Measurements from ENCODE around the gene TSPYL4. TPM values are rescaled to one million over a fixed set of nuclear protein-coding genes. Genes with fewer than 3 reads are reported as not detected.

The TSPYL4 gene
- total RNA-seq, 4 donors from 2014 or later: 2.8 to 4.8 (median 3.8) TPM

DNA sequence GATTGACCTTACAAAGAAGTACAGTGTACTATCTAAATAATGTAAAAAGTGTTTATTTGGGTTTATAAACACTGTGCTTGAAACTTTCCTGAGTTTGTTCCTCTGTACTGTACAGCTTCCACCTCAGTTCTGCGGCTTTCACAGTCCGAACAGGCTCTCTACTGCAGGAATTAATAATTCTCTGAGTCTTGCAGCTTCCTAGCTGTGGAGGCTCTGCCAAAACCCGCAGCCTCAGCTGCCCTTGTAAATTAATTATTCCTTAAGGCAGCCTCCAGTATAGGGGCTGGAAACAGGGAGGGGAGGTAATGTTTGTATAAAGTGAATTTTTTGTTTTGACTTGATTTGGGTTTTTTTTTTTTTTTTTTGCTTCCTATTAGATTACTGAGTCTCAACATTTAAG lies 19.2 kb downstream of the TSPYL4 start:
- H3K36me3 ChIP-seq: peaks cover 0 to 18% of the 10 kb centered on the region in 2 donors
- H3K9me3 ChIP-seq: no peaks in the 10 kb centered on the region
- H3K27me3 ChIP-seq: no peaks in the 10 kb centered on the region
- intact Hi-C loops (cut with DNase I; ENCODE audit: low total_unique reads) (no loop called here), in situ Hi-C loops (cut with MboI; ENCODE audit: low sequenced_read_pairs in 4 of 4) (no loop called here)
- TF ChIP-seq POLR2A (IDR thresholded peaks at IDR 0.05): no peak
- TF ChIP-seq, protein P1, sequence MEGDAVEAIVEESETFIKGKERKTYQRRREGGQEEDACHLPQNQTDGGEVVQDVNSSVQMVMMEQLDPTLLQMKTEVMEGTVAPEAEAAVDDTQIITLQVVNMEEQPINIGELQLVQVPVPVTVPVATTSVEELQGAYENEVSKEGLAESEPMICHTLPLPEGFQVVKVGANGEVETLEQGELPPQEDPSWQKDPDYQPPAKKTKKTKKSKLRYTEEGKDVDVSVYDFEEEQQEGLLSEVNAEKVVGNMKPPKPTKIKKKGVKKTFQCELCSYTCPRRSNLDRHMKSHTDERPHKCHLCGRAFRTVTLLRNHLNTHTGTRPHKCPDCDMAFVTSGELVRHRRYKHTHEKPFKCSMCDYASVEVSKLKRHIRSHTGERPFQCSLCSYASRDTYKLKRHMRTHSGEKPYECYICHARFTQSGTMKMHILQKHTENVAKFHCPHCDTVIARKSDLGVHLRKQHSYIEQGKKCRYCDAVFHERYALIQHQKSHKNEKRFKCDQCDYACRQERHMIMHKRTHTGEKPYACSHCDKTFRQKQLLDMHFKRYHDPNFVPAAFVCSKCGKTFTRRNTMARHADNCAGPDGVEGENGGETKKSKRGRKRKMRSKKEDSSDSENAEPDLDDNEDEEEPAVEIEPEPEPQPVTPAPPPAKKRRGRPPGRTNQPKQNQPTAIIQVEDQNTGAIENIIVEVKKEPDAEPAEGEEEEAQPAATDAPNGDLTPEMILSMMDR (IDR thresholded peaks at IDR 0.05 in 4 of 5, conservative IDR thresholded peaks at IDR 0.05 in 1 of 5): no peak
- ATAC-seq: no peak
- no peak for DNase-seq
- no peak overlapping the region for H3K4me3 ChIP-seq
- H3K27ac ChIP-seq: no peak overlapping the region
- peaks cover 0 to 5% of the 10 kb centered on the region in 2 donors for H3K4me1 ChIP-seq

DNA sequence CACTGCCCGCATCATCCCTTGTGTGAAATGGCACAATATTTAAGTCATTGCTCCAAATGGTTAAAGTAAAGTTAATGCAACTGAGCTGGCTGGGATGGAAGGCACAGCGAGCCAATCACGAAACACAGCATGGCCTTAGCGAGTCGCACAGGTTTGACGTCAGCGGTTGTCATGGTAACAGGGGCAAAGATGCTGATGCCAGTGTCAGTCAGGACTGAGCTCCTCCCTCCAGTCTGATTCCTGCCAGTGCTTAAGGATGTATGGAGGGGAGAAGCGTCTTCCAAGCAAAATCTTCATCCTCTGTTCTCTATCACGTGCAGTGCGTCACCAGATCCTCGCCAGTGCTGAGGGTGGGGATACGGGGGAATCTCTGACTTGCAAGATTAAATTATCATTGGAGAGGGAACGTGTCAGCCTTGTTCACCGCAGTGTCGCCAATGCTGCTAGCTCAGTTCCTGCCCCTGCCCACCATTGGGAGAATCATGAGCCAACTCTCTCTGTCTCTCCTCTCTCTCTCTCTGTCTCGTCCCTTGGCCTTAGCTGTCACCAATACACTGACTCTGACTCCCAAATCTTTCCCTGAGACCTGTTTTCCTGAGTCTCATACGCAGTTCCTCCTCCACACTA lies 24.5 kb downstream of the TSPYL4 start:
- Histone ChIP-seq H3K4me3 (no peak overlapping the region), H3K4me1 (peaks cover 0 to 5% of the 10 kb centered on the region in 2 donors), H3K9me3 (no peaks in the 10 kb centered on the region), H3K27ac (no peak overlapping the region), H3K36me3 (no peaks in the 10 kb centered on the region), H3K27me3 (no peaks in the 10 kb centered on the region)
- no peak for TF ChIP-seq POLR2A (IDR thresholded peaks at IDR 0.05)
- intact Hi-C loops (cut with DNase I; ENCODE audit: low total_unique reads): no loop called here
- in situ Hi-C loops (cut with MboI; ENCODE audit: low sequenced_read_pairs in 4 of 4): no loop called here
- ATAC-seq (peak in 1 of 2 donors; percentile 61), DNase-seq (peak; percentile 31 to 56)

DNA sequence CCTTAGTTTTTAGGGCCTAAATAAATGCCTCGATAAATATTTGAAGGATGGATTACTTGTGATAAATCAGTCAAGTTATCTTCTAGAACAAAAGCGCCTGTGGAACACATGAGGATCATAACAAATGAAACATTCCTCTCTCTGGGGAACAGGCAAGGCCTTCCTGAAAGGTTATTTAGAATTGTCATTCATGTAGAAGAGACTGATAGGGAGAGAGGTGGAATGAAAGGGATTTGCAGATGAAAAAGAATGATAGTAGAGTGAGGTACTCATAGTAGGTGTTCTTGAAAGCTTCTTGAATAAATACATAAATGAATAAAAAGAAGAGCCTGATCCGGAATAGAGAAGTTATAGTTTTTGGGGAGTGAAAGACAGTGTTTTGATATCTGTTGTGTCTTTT lies 30.5 kb downstream of the TSPYL4 start:
- ATAC-seq (no peak), DNase-seq (no peak)
- H3K4me3 ChIP-seq: no peak overlapping the region
- no peaks in the 10 kb centered on the region for H3K9me3 ChIP-seq
- TF ChIP-seq, protein P1 (IDR thresholded peaks at IDR 0.05 in 4 of 5, conservative IDR thresholded peaks at IDR 0.05 in 1 of 5): no peak
- no peak for TF ChIP-seq POLR2A (IDR thresholded peaks at IDR 0.05)
- no peak overlapping the region for H3K27ac ChIP-seq
- intact Hi-C loops (cut with DNase I; ENCODE audit: low total_unique reads) (no loop called here), in situ Hi-C loops (cut with MboI; ENCODE audit: low sequenced_read_pairs in 4 of 4) (no loop called here)
- no peaks in the 10 kb centered on the region for H3K27me3 ChIP-seq
- H3K4me1 ChIP-seq: no peaks in the 10 kb centered on the region
- H3K36me3 ChIP-seq: peaks cover 0 to 9% of the 10 kb centered on the region in 2 donors

DNA sequence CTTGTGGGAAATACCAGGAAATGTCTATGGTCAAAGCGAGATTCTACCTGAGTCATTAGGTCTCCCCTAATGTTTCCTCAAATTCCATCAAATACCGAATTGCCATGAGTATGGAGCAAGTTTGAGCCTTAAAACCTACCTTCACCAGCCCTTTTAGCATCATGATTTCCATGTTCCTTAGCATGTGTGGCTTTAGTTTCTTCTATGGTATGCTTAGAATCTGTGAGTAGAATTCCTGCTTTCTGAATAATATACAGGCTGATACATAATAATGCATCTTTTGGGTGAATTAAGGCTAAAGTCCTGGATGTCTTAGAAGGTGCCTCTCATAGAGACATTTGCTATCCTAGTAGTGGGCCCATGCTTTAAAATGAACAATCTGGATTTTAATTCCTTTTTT lies 32.0 kb downstream of the TSPYL4 start:
- Histone ChIP-seq H3K27ac (no peak overlapping the region), H3K27me3 (no peaks in the 10 kb centered on the region), H3K4me3 (no peak overlapping the region), H3K9me3 (no peaks in the 10 kb centered on the region), H3K4me1 (no peaks in the 10 kb centered on the region), H3K36me3 (peaks cover 0 to 9% of the 10 kb centered on the region in 2 donors)
- in situ Hi-C loops (cut with MboI; ENCODE audit: low sequenced_read_pairs in 4 of 4): no loop called here
- DNase-seq (no peak), ATAC-seq (no peak)
- intact Hi-C loops (cut with DNase I; ENCODE audit: low total_unique reads): no loop called here
- no peak for TF ChIP-seq POLR2A (IDR thresholded peaks at IDR 0.05)
- TF ChIP-seq, protein P1 (IDR thresholded peaks at IDR 0.05 in 4 of 5, conservative IDR thresholded peaks at IDR 0.05 in 1 of 5): no peak

DNA sequence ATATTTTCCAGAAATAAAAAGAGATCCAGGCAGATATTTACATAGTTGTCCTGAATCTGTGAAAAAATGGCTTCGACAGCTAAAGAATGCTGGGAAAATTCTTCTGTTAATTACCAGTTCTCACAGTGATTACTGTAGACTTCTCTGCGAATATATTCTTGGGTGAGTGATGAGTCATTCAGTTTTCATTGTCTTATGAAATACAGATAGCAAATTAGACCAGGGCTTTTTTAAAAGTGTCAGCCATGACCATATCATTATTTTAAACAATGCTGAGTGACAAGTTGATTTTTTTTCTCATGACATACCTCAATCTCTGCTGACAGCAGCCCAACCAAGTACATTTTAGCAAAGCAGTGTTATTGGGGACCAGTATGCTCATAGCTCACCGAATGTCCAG lies 32.8 kb downstream of the TSPYL4 start:
- no peak for ATAC-seq
- Histone ChIP-seq H3K27ac (no peak overlapping the region), H3K4me3 (no peak overlapping the region), H3K9me3 (no peaks in the 10 kb centered on the region), H3K27me3 (no peaks in the 10 kb centered on the region), H3K4me1 (no peaks in the 10 kb centered on the region), H3K36me3 (peaks cover 0 to 9% of the 10 kb centered on the region in 2 donors)
- TF ChIP-seq POLR2A (IDR thresholded peaks at IDR 0.05): no peak
- TF ChIP-seq, protein P1 (IDR thresholded peaks at IDR 0.05 in 4 of 5, conservative IDR thresholded peaks at IDR 0.05 in 1 of 5): no peak
- in situ Hi-C loops (cut with MboI; ENCODE audit: low sequenced_read_pairs in 4 of 4): no loop called here
- no peak for DNase-seq
- intact Hi-C loops (cut with DNase I; ENCODE audit: low total_unique reads): no loop called here

Measured in gastrocnemius medialis (tissue), 4 donors.